HepG2 (cell line): Measurements from ENCODE around the gene ARPIN. TPM values are rescaled to one million over a fixed set of nuclear protein-coding genes. Genes with fewer than 3 reads are reported as not detected.

Source experiments
- GTF3A ChIP-seq: sonication (generic); formaldehyde crosslinking; conservative IDR thresholded peaks from 2 replicates; pipeline ENCODE4 v1.4.0; 2020; ENCODE audit warnings: mild to moderate bottlenecking, missing genetic modification reagents
- HMGXB4 ChIP-seq, 2 experiments: sonication (generic) in 1 of 2; formaldehyde crosslinking in 1 of 2; IDR thresholded peaks; 2 replicates each; pipeline versions ENCODE4 v1.4.0 to v1.6.1; 2018 to 2020; ENCODE audit warnings: missing genetic modification reagents in 2 of 2, borderline replicate concordance in 1 of 2, low read depth in 1 of 2, mild to moderate bottlenecking in 1 of 2, missing biosample characterization in 1 of 2
- MTF1 ChIP-seq: sonication (generic); formaldehyde crosslinking; IDR thresholded peaks from 2 replicates; pipeline ENCODE4 v1.5.0; 2020; ENCODE audit warnings: missing genetic modification reagents
- ONECUT2 ChIP-seq: sonication (generic); formaldehyde crosslinking; IDR thresholded peaks from 2 replicates; pipeline ENCODE4 v1.4.0; 2020; ENCODE audit warnings: missing genetic modification reagents
- POLR2AphosphoS2 ChIP-seq: IDR thresholded peaks from 2 replicates; pipeline ENCODE4 v1.6.1; 2011; ENCODE audit warnings: low read depth, low read length, improper control_type of control experiment
- SOX13 ChIP-seq, 3 experiments: fragments of 450-650 bp in 1 of 3; sonication (generic) in 1 of 3; formaldehyde crosslinking in 1 of 3; IDR thresholded peaks in 2 of 3; conservative IDR thresholded peaks in 1 of 3; 2 replicates each; pipeline versions ENCODE4 v1.5.0 to v1.6.1; 2016 to 2020; ENCODE audit warnings: antibody characterized with exemption in 1 of 3, mild to moderate bottlenecking in 1 of 3, missing compliant biosample characterization in 1 of 3, missing genetic modification reagents in 1 of 3, moderate library complexity in 1 of 3
- THAP11 ChIP-seq: IDR thresholded peaks from 2 replicates; pipeline ENCODE4 v1.6.1; 2016; ENCODE audit warnings: missing biosample characterization, missing genetic modification reagents
- ZHX1 ChIP-seq: sonication (generic); formaldehyde crosslinking; IDR thresholded peaks from 2 replicates; pipeline ENCODE4 v1.8.1; 2022; ENCODE audit warnings: low read depth, mild to moderate bottlenecking, missing genetic modification reagents
- ZKSCAN1 ChIP-seq: fragments of 150-350 bp; IDR thresholded peaks from 2 replicates; pipeline ENCODE4 v1.6.1; 2014; ENCODE audit warnings: low read length
- ZNF230 ChIP-seq: sonication (generic); formaldehyde crosslinking; IDR thresholded peaks from 2 replicates; pipeline ENCODE4 v1.4.0; 2020; ENCODE audit warnings: mild to moderate bottlenecking, missing genetic modification reagents
- ZNF446 ChIP-seq: sonication (generic); formaldehyde crosslinking; IDR thresholded peaks from 2 replicates; pipeline ENCODE4 v1.5.0; 2020; ENCODE audit warnings: mild to moderate bottlenecking, missing genetic modification reagents
- ZNF543 ChIP-seq: sonication (generic); formaldehyde crosslinking; IDR thresholded peaks from 2 replicates; pipeline ENCODE4 v1.4.0; 2020; ENCODE audit warnings: mild to moderate bottlenecking, missing genetic modification reagents
- ZNF607 ChIP-seq: sonication (generic); formaldehyde crosslinking; IDR thresholded peaks from 2 replicates; pipeline ENCODE4 v1.5.1; 2020; ENCODE audit warnings: missing genetic modification reagents, mild to moderate bottlenecking, borderline replicate concordance
- ZNF75D ChIP-seq: sonication (generic); formaldehyde crosslinking; IDR thresholded peaks from 2 replicates; pipeline ENCODE4 v1.8.1; 2023; ENCODE audit warnings: missing genetic modification reagents, mild to moderate bottlenecking, borderline replicate concordance
- ZNF772 ChIP-seq: sonication (generic); formaldehyde crosslinking; IDR thresholded peaks from 2 replicates; pipeline ENCODE4 v1.5.0; 2020; ENCODE audit warnings: mild to moderate bottlenecking, missing genetic modification reagents
- polyA plus RNA-seq, 8 experiments: library from polyadenylated mRNA; depleted of rRNA in 3 of 8; stranded (reverse) in 7 of 8; unstranded in 1 of 8; fragments of >200 nt; fragmentation: Illumina TruSeq in 4 of 8; extraction: Trizol in 4 of 8; gene quantifications; 2 replicates each; pipeline versions ENCODE4 v1.2.1 to v1.2.3, GENCODE V29; 2011 to 2016; ENCODE audit warnings: low read depth in 4 of 8, missing spikeins in 1 of 8, mixed read lengths in 1 of 8; ENCODE audit not compliant: insufficient read depth in 1 of 8
- total RNA-seq, 5 experiments: library from RNA; depleted of rRNA; stranded (reverse); fragments of >200 nt; fragmentation: Illumina TruSeq; extraction: Trizol; gene quantifications; 2 replicates each; pipeline ENCODE4 v1.2.3, GENCODE V29; 2016; ENCODE audit warnings: low read depth in 1 of 5
- TF ChIP-seq, protein P1 (sequence below): IDR thresholded peaks from 2 replicates; pipeline ENCODE4 v1.6.1; 2016; ENCODE audit warnings: low read depth, control low read depth
- TF ChIP-seq, protein P2 (sequence below): sonication (generic); formaldehyde crosslinking; IDR thresholded peaks from 2 replicates; pipeline ENCODE4 v1.5.0; 2020; ENCODE audit warnings: missing genetic modification reagents
- TF ChIP-seq, protein P3 (sequence below): sonication (generic); formaldehyde crosslinking; IDR thresholded peaks from 2 replicates; pipeline ENCODE4 v1.5.0; 2020; ENCODE audit warnings: mild to moderate bottlenecking, missing genetic modification reagents

Gene ARPIN
- total and polyA plus RNA-seq, 2 of the 13 experiments (the other 11 are each of a cell fraction or from before 2014, with no cell fraction given) = 2.8 to 5.0 TPM

GRCh38 chr15:89912674-89913396 is at the start of gene ARPIN (continued):
- TF ChIP-seq SOX13 (IDR thresholded peaks at IDR 0.05) = no peak
- no peak for TF ChIP-seq SOX13 (CRISPR knock-in tag; conservative IDR thresholded peaks at IDR 0.05 in 1 of 2, IDR thresholded peaks at IDR 0.05 in 1 of 2)
- TF ChIP-seq, protein P1, sequence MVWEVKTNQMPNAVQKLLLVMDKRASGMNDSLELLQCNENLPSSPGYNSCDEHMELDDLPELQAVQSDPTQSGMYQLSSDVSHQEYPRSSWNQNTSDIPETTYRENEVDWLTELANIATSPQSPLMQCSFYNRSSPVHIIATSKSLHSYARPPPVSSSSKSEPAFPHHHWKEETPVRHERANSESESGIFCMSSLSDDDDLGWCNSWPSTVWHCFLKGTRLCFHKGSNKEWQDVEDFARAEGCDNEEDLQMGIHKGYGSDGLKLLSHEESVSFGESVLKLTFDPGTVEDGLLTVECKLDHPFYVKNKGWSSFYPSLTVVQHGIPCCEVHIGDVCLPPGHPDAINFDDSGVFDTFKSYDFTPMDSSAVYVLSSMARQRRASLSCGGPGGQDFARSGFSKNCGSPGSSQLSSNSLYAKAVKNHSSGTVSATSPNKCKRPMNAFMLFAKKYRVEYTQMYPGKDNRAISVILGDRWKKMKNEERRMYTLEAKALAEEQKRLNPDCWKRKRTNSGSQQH (CRISPR knock-in tag) = no peak
- TF ChIP-seq HMGXB4 (CRISPR knock-in tag; IDR thresholded peaks at IDR 0.05; ENCODE audit: borderline replicate concordance in 1 of 2, low read depth in 1 of 2) = peak in 1 of 2 experiments; percentile 19; a peak in 2 of 4 replicates
- no peak for TF ChIP-seq ZNF230 (CRISPR knock-in tag)
- TF ChIP-seq MTF1 (CRISPR knock-in tag) = no peak
- no peak for TF ChIP-seq POLR2AphosphoS2
- no peak for TF ChIP-seq ZNF543
- peak; percentile 11; the same call in 1 of the 2 replicates for TF ChIP-seq THAP11 (CRISPR knock-in tag)
- TF ChIP-seq ZKSCAN1 = no peak
- TF ChIP-seq, protein P2, sequence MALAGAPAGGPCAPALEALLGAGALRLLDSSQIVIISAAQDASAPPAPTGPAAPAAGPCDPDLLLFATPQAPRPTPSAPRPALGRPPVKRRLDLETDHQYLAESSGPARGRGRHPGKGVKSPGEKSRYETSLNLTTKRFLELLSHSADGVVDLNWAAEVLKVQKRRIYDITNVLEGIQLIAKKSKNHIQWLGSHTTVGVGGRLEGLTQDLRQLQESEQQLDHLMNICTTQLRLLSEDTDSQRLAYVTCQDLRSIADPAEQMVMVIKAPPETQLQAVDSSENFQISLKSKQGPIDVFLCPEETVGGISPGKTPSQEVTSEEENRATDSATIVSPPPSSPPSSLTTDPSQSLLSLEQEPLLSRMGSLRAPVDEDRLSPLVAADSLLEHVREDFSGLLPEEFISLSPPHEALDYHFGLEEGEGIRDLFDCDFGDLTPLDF (CRISPR knock-in tag) = no peak
- no peak for TF ChIP-seq ZNF75D (CRISPR knock-in tag)
- 0 out of 2 replicates have a peak, but pooled peaks have one; percentile 4 for TF ChIP-seq ZNF607 (CRISPR knock-in tag)
- TF ChIP-seq ZNF446 (CRISPR knock-in tag) = 0 out of 2 replicates have a peak, but pooled peaks have one; percentile 75
- TF ChIP-seq ZHX1 (CRISPR knock-in tag) = no peak
- no peak for TF ChIP-seq ZNF772
- TF ChIP-seq ONECUT2 (CRISPR knock-in tag) = no peak
- TF ChIP-seq, protein P3, sequence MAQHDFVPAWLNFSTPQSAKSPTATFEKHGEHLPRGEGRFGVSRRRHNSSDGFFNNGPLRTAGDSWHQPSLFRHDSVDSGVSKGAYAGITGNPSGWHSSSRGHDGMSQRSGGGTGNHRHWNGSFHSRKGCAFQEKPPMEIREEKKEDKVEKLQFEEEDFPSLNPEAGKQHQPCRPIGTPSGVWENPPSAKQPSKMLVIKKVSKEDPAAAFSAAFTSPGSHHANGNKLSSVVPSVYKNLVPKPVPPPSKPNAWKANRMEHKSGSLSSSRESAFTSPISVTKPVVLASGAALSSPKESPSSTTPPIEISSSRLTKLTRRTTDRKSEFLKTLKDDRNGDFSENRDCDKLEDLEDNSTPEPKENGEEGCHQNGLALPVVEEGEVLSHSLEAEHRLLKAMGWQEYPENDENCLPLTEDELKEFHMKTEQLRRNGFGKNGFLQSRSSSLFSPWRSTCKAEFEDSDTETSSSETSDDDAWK = no peak
- no peak for TF ChIP-seq GTF3A (CRISPR knock-in tag)
